Activated CD8-positive, alpha-beta T cell treated with anti-CD3 and anti-CD28 coated beads for 36 hours (primary cell): ENCODE measurements around the gene XRCC5. TPM values are rescaled to one million over a fixed set of nuclear protein-coding genes. Genes with fewer than 3 reads are reported as not detected.
A peak's percentile ranks its signal among the peaks of the same experiment; 100 is the strongest.

Experiments used
- ATAC-seq: fragments of 200-7000 bp; cut with Tn5 transposase; one replicate; pipeline ENCODE4 v1.10.0; 2021; ENCODE audit warnings: mild to moderate bottlenecking, moderate library complexity
- CTCF ChIA-PET: fragments of 350-600 bp; sonication (Branson Sonifier 250); formaldehyde crosslinking; loops from one replicate; lab custom pipeline; 2021; ENCODE audit warnings: antibody characterized with exemption; lab: Charles Lee
- POLR2A ChIA-PET: fragments of 350-600 bp; sonication (Branson Sonifier 250); formaldehyde crosslinking; loops from one replicate; lab custom pipeline; 2021; ENCODE audit warnings: antibody characterized with exemption; lab: Charles Lee
- DNase-seq: peaks from one replicate; pipeline ENCODE4 v3.0.0-alpha.2; 2020
- H3K27ac Mint-ChIP-seq: one replicate; pipeline ENCODE4 v1.8.0; 2021; ENCODE audit warnings: mild to moderate bottlenecking, mixed read lengths
- H3K27me3 Mint-ChIP-seq: one replicate; pipeline ENCODE4 v1.8.0; 2021; ENCODE audit warnings: mixed read lengths
- H3K36me3 Mint-ChIP-seq: one replicate; pipeline ENCODE4 v1.8.0; 2021; ENCODE audit warnings: low read depth, mixed read lengths
- H3K4me1 Mint-ChIP-seq: one replicate; pipeline ENCODE4 v1.8.0; 2021; ENCODE audit warnings: low read depth, mixed read lengths
- H3K4me3 Mint-ChIP-seq: one replicate; pipeline ENCODE4 v1.8.0; 2021; ENCODE audit warnings: mild to moderate bottlenecking, moderate library complexity, mixed read lengths
- H3K9me3 Mint-ChIP-seq: one replicate; pipeline ENCODE4 v1.8.0; 2021; ENCODE audit warnings: mixed read lengths
- CTCF ChIP-seq: fragments of 200-600 bp; IDR thresholded peaks from one replicate; pipeline ENCODE4 v1.8.0; 2022; ENCODE audit warnings: antibody characterized with exemption, mild to moderate bottlenecking
- intact Hi-C: fragments of 100-400 bp; cut with micrococcal nuclease; formaldehyde crosslinking; loops from one replicate; pipeline ENCODE4 v1.10.0; 2022
- total RNA-seq, 2 experiments: library from RNA; stranded (reverse); gene quantifications; one replicate each; pipeline ENCODE4 v1.2.3, GENCODE V29; 2021

XRCC5 gene
- total RNA-seq, 2 experiments from 2014 or later: 541 to 544 TPM

DNA sequence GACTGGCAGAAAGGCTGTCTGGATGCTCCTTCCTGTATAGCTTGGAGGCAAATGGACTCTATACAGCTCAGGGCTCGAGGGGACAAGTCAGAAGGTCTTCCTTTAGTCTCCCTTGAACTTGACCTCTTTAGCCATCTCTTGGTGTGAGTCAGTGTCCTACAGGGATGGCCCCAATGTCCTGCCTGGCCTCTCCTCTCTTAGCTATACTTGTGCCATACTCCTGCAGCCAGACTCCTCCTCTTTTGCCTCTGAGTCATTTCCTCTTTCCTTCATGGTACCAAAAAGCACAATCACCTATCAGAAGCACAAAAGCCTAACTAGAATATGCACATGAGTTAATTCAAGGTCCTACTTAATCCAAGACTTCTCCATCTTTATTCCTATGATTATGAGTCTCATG lies 112.7 kb downstream of the XRCC5 start:
- peak overlapping the region; percentile 0 for H3K27ac Mint-ChIP-seq
- DNase-seq: peak; percentile 22
- no peak for TF ChIP-seq CTCF
- intact Hi-C loops: loop anchor here (2.0 to 10.0 kb wide), 2 partner anchors 123 to 183 kb away; no protein-coding TSS in a partner anchor
- CTCF ChIA-PET: interaction anchor here (1.2 to 2.6 kb wide), 4 partner anchors 9 to 188 kb away, joined by 4 to 22 read pairs (median 4); no protein-coding TSS in a partner anchor
- POLR2A ChIA-PET: interaction anchor here (0.9 to 1.4 kb wide), 2 partner anchors 112 to 157 kb away, joined by 3 read pairs; partner anchors contain the start of gene XRCC5
- peak; percentile 68 for ATAC-seq
- H3K4me1 Mint-ChIP-seq: peaks cover 44% of the 10 kb centered on the region
- no peaks in the 10 kb centered on the region for H3K9me3 Mint-ChIP-seq
- H3K4me3 Mint-ChIP-seq: no peak overlapping the region
- H3K27me3 Mint-ChIP-seq: no peaks in the 10 kb centered on the region
- H3K36me3 Mint-ChIP-seq: peaks cover 6% of the 10 kb centered on the region

DNA sequence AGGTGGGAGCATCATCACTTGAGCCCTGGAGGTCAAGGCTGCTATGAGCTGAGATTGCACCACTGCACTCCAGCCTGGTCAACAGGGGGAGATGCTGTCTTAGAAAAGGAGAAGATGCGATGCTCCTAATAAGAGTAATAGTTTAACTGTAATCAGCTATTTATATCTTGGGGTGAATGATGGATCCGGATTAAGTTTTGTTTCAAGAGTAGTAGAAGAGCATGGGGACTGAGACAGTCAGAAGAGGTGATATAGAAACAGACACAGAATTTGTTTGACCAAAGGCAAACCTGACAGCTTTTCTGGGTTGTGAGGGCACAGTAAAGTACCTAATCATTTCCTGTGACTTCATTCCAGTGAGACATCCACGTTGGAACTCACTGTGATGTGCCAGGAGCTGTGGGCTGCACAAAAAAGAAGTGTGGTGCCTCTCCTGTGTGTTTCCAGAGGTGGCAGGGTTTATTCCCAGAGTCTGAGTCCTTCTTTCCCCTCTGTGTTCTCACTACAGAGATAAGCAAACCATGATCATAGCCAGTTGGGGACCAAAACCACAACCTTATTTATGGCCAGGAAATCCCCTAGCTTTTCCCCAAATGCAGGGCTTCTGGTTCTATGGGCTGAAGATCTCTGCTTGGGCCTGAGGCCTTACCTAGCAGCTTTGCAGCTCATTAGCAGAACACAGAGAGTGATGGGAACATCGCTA lies 113.7 kb downstream of the XRCC5 start:
- peaks cover 34% of the 10 kb centered on the region for H3K4me1 Mint-ChIP-seq
- ChIA-PET POLR2A (interaction anchor here (0.6 to 1.4 kb wide), 4 partner anchors 113 to 304 kb away, joined by 3 read pairs; partner anchors contain the start of gene XRCC5), CTCF (interaction anchor here (0.7 to 2.6 kb wide), 12 partner anchors 10 to 276 kb away, joined by 3 to 22 read pairs (median 4); partner anchors contain the start of gene RPL37A)
- intact Hi-C loops: loop anchor here (2.0 to 10.0 kb wide), 2 partner anchors 122 to 182 kb away; no protein-coding TSS in a partner anchor
- H3K27me3 Mint-ChIP-seq: no peaks in the 10 kb centered on the region
- DNase-seq (peak; percentile 29), ATAC-seq (peak; percentile 58)
- no peaks in the 10 kb centered on the region for H3K9me3 Mint-ChIP-seq
- peak overlapping the region; percentile 36 for H3K27ac Mint-ChIP-seq
- H3K4me3 Mint-ChIP-seq: no peak overlapping the region
- no peak for TF ChIP-seq CTCF
- H3K36me3 Mint-ChIP-seq: peaks cover 3% of the 10 kb centered on the region

DNA sequence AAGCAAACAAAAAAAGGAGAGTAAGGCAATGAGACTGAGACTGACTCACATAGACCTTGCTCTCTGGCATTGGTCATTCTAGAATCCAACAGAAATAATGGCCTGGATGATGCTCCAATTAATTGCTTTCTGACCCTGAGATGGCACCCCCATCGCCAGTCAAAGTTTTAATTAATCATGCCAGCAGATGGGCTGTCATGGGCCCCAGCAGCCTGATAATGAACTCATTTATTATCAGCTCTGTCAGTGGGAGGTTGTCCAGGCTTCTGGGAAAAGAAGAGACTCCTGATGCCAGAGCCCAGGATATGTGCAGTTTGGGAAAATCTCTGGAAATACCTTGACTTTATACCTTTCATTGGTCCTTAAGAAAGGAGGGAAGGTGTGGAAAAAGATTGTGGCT lies 115.2 kb downstream of the XRCC5 start:
- POLR2A ChIA-PET: interaction anchor here (0.6 kb wide), 1 partner anchor 1563 kb away, joined by 3 read pairs; no protein-coding TSS in a partner anchor
- H3K9me3 Mint-ChIP-seq: no peaks in the 10 kb centered on the region

GRCh38 chr2:216229277-216229914 lies 120.2 kb downstream of the XRCC5 start:
- TF ChIP-seq CTCF: no peak
- ATAC-seq: no peak
- POLR2A ChIA-PET: no interaction called here
- H3K27ac Mint-ChIP-seq: no peak overlapping the region
- no peak overlapping the region for H3K4me3 Mint-ChIP-seq
- H3K9me3 Mint-ChIP-seq: peaks cover 16% of the 10 kb centered on the region
- H3K27me3 Mint-ChIP-seq: no peaks in the 10 kb centered on the region
- H3K4me1 Mint-ChIP-seq: no peaks in the 10 kb centered on the region
- CTCF ChIA-PET: no interaction called here
- peaks cover 12% of the 10 kb centered on the region for H3K36me3 Mint-ChIP-seq
- intact Hi-C loops: loop anchor here (10.0 kb wide), 1 partner anchor 115 kb away; no protein-coding TSS in a partner anchor
- DNase-seq: no peak

More for the DNA sequence above, 115.2 kb downstream of the XRCC5 start:
- no peak overlapping the region for H3K27ac Mint-ChIP-seq
- H3K36me3 Mint-ChIP-seq: peaks cover 3% of the 10 kb centered on the region
- no peak for ATAC-seq
- CTCF ChIA-PET: no interaction called here
- no peaks in the 10 kb centered on the region for H3K27me3 Mint-ChIP-seq
- H3K4me3 Mint-ChIP-seq: no peak overlapping the region
- H3K4me1 Mint-ChIP-seq: peaks cover 30% of the 10 kb centered on the region
- intact Hi-C loops: loop anchor here (10.0 kb wide), 1 partner anchor 120 kb away; no protein-coding TSS in a partner anchor
- no peak for DNase-seq
- no peak for TF ChIP-seq CTCF
